Measurements from ENCODE around the gene IFNAR1.

- TF ChIP-seq CTCF (IDR thresholded peaks at IDR 0.05; ENCODE audit: control extremely low read depth in 1 of 3, insufficient read depth in 1 of 3, low read depth in 1 of 3, low read length in 3 of 3) = peak in 1 of 3 experiments; percentile 3; a peak in 1 of 4 replicates
- no peak for TF ChIP-seq BRCA1 (IDR thresholded peaks at IDR 0.05; ENCODE audit: low read depth, low read length)
- no peak for TF ChIP-seq MAX (IDR thresholded peaks at IDR 0.05)
Measured at GRCh38 chr21:33308586-33309490, 15.9 kb upstream of the IFNAR1 start.
